ENCODE data around the gene AEBP1.

DNA sequence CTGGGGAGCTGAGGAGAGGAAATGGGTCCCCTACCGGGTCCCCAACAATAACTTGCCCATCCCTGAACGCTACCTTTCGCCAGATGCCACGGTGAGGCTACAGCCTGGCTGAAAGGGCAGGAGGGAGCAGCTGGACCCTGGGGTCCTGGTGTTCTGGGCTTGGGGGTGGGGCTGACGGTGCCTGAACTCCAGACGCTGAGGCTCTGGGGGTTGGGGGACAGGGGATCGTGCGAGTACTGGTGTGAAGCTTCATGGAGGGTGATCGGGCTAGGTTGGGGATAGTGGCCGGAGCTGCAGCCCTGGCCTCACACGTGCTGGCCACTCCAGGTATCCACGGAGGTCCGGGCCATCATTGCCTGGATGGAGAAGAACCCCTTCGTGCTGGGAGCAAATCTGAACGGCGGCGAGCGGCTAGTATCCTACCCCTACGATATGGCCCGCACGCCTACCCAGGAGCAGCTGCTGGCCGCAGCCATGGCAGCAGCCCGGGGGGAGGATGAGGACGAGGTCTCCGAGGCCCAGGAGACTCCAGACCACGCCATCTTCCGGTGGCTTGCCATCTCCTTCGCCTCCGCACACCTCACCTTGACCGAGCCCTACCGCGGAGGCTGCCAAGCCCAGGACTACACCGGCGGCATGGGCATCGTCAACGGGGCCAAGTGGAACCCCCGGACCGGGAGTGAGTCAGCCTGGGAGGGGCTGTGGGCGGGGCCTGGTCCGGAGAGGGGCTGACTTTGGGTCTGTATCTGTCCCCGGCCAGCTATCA lies 8.3 kb downstream of the AEBP1 start:
- TF ChIP-seq CTCF (conservative IDR thresholded peaks at IDR 0.05; ENCODE audit: low read depth in 2 of 2): no peak; a peak in 1 of 4 replicates
- no peak for TF ChIP-seq CREB1 (CRISPR knock-in tag; IDR thresholded peaks at IDR 0.05; ENCODE audit: low read depth)
- TF ChIP-seq EZH2phosphoT487 (IDR thresholded peaks at IDR 0.05; ENCODE audit: unreplicated experiment): no peak
- TF ChIP-seq POLR2AphosphoS5 (IDR thresholded peaks at IDR 0.05; ENCODE audit: low read depth): no peak
- TF ChIP-seq, protein P1, sequence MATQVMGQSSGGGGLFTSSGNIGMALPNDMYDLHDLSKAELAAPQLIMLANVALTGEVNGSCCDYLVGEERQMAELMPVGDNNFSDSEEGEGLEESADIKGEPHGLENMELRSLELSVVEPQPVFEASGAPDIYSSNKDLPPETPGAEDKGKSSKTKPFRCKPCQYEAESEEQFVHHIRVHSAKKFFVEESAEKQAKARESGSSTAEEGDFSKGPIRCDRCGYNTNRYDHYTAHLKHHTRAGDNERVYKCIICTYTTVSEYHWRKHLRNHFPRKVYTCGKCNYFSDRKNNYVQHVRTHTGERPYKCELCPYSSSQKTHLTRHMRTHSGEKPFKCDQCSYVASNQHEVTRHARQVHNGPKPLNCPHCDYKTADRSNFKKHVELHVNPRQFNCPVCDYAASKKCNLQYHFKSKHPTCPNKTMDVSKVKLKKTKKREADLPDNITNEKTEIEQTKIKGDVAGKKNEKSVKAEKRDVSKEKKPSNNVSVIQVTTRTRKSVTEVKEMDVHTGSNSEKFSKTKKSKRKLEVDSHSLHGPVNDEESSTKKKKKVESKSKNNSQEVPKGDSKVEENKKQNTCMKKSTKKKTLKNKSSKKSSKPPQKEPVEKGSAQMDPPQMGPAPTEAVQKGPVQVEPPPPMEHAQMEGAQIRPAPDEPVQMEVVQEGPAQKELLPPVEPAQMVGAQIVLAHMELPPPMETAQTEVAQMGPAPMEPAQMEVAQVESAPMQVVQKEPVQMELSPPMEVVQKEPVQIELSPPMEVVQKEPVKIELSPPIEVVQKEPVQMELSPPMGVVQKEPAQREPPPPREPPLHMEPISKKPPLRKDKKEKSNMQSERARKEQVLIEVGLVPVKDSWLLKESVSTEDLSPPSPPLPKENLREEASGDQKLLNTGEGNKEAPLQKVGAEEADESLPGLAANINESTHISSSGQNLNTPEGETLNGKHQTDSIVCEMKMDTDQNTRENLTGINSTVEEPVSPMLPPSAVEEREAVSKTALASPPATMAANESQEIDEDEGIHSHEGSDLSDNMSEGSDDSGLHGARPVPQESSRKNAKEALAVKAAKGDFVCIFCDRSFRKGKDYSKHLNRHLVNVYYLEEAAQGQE (IDR thresholded peaks at IDR 0.05; ENCODE audit: unreplicated experiment): no peak
- no peak for TF ChIP-seq EZH2 (IDR thresholded peaks at IDR 0.05; ENCODE audit: low read depth, unreplicated experiment)
- no peak for TF ChIP-seq JUNB (IDR thresholded peaks at IDR 0.05; ENCODE audit: unreplicated experiment)
- no peak for TF ChIP-seq NANOG (IDR thresholded peaks at IDR 0.05; ENCODE audit: borderline replicate concordance)
- no peak for TF ChIP-seq STAT1 (IDR thresholded peaks at IDR 0.05; ENCODE audit: unreplicated experiment)
- TF ChIP-seq ZNF331 (CRISPR knock-in tag; IDR thresholded peaks at IDR 0.05; ENCODE audit: low read depth): no peak
- TF ChIP-seq ZNF114 (CRISPR knock-in tag; IDR thresholded peaks at IDR 0.05): no peak
- no peak for TF ChIP-seq ETS1 (IDR thresholded peaks at IDR 0.05)
